Thyroid gland (tissue), 4 donors: ENCODE data around the gene NIPAL1.

ENCODE experiments used
- CTCF ChIP-seq, 6 experiments: fragments of 200-600 bp in 3 of 6; fragments of 450-650 bp in 3 of 6; sonication (generic) in 3 of 6; IDR thresholded peaks; one replicate each; pipeline ENCODE4 v1.5.1; 2016 to 2019; ENCODE audit warnings: antibody characterized with exemption in 6 of 6, mild to moderate bottlenecking in 2 of 6, inconsistent platforms in 1 of 6, moderate library complexity in 1 of 6
- POLR2A ChIP-seq, 2 donors: fragments of 450-650 bp; IDR thresholded peaks; one replicate each; pipeline ENCODE4 v1.6.1; 2017; ENCODE audit warnings: antibody characterized with exemption in 2 of 2, mild to moderate bottlenecking in 2 of 2, moderate library complexity in 1 of 2

GRCh38 chr4:48064349-48064748 lies 47.8 kb downstream of the NIPAL1 start:
- TF ChIP-seq POLR2A (IDR thresholded peaks at IDR 0.05) (no peak), CTCF (IDR thresholded peaks at IDR 0.05) (no peak)
